HepG2 (cell line): ENCODE measurements around the gene ARHGDIG. TPM values are rescaled to one million over a fixed set of nuclear protein-coding genes. Genes with fewer than 3 reads are reported as not detected.

Experiments
- BCL3 ChIP-seq: sonication (generic); formaldehyde crosslinking; IDR thresholded peaks from 2 replicates; pipeline ENCODE4 v1.5.1; 2020; ENCODE audit warnings: mild to moderate bottlenecking, missing genetic modification reagents, moderate library complexity
- GATAD2A ChIP-seq: IDR thresholded peaks from 2 replicates; pipeline ENCODE4 v1.6.1; 2016
- KMT2A ChIP-seq: sonication (generic); formaldehyde crosslinking; IDR thresholded peaks from 2 replicates; pipeline ENCODE4 v1.4.0; 2020; ENCODE audit warnings: missing genetic modification reagents
- PBX3 ChIP-seq: sonication (generic); formaldehyde crosslinking; IDR thresholded peaks from 2 replicates; pipeline ENCODE4 v1.8.1; 2023; ENCODE audit warnings: missing genetic modification reagents, inconsistent platforms, borderline replicate concordance
- TBP ChIP-seq: sonication (generic); formaldehyde crosslinking; IDR thresholded peaks from 2 replicates; pipeline ENCODE4 v1.5.0; 2020; ENCODE audit warnings: missing genetic modification reagents
- ZNF142 ChIP-seq: sonication (generic); formaldehyde crosslinking; IDR thresholded peaks from 2 replicates; pipeline ENCODE4 v1.4.0; 2020; ENCODE audit warnings: missing genetic modification reagents
- polyA plus RNA-seq, 8 experiments: library from polyadenylated mRNA; depleted of rRNA in 3 of 8; stranded (reverse) in 7 of 8; unstranded in 1 of 8; fragments of >200 nt; fragmentation: Illumina TruSeq in 4 of 8; extraction: Trizol in 4 of 8; gene quantifications; 2 replicates each; pipeline versions ENCODE4 v1.2.1 to v1.2.3, GENCODE V29; 2011 to 2016; ENCODE audit warnings: low read depth in 4 of 8, missing spikeins in 1 of 8, mixed read lengths in 1 of 8; ENCODE audit not compliant: insufficient read depth in 1 of 8
- total RNA-seq, 5 experiments: library from RNA; depleted of rRNA; stranded (reverse); fragments of >200 nt; fragmentation: Illumina TruSeq; extraction: Trizol; gene quantifications; 2 replicates each; pipeline ENCODE4 v1.2.3, GENCODE V29; 2016; ENCODE audit warnings: low read depth in 1 of 5

The ARHGDIG gene
- total and polyA plus RNA-seq, 2 of the 13 experiments (the other 11 are each of a cell fraction or from before 2014, with no cell fraction given): 0.24 to 0.48 TPM

- TF ChIP-seq ZNF142 (CRISPR knock-in tag) (no peak), PBX3 (CRISPR knock-in tag) (no peak), TBP (no peak), BCL3 (CRISPR knock-in tag) (no peak), KMT2A (no peak), GATAD2A (CRISPR knock-in tag) (no peak)
Observed at GRCh38 chr16:262121-262745, 18.2 kb upstream of the ARHGDIG start (continued).
